ENCODE results near the gene CYP19A1.
"Not testable (repeated sequence)": the region's sequence is repeated elsewhere in the genome, so short reads cannot be mapped to it uniquely, and the experiment has no call there.

CYP19A1 gene

GRCh38 chr15:51201581-51201980 lies 136.8 kb downstream of the CYP19A1 start:
- DNase-seq, result no peak

DNA sequence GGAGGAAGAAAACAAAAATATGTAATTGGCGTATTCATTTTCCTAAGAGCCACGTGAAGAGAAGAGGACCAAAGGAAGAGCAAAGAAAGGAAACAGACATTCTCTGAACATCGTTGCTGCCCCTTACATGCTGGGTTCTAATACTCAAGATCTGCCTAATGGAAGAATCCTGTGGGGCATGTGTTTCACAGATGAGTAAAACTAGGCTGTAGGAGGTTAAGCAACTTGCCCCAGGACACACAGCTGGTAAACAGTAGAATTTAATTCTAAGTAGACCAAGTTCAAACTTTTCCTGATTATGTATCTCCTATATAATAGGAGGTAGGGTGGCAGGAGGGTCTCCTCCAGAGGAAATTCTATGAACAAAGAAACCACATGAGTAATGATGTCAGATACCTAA lies 137.6 kb downstream of the CYP19A1 start:
- no peak for DNase-seq

- DNase-seq, result no peak
Observed at GRCh38 chr15:51199541-51199940, 138.9 kb downstream of the CYP19A1 start.

- no peak for DNase-seq
Observed at GRCh38 chr15:51198701-51199232, 139.6 kb downstream of the CYP19A1 start.

GRCh38 chr15:51195459-51195858 lies 142.9 kb downstream of the CYP19A1 start:
- no peak for DNase-seq

DNA sequence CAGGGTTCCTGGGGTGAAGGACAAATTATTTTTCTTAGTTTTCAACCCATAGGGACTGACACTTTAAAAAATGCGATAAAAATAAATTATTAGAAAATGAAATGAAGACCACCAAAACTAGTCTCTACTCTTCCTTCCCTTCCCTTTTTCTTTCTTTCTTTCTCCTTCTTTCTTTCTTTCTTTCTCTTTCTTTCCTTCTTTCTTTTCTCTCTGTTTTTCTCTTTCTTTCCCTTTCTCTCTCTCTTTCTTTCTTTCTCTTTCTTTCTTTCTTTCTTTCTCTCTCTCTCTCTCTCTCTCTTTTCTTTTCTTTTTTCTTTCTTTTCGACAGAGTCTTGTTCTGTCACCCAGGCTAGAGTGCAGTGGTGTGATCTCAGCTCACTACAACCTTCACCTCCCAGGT lies 144.4 kb downstream of the CYP19A1 start:
- DNase-seq, result no peak

DNA sequence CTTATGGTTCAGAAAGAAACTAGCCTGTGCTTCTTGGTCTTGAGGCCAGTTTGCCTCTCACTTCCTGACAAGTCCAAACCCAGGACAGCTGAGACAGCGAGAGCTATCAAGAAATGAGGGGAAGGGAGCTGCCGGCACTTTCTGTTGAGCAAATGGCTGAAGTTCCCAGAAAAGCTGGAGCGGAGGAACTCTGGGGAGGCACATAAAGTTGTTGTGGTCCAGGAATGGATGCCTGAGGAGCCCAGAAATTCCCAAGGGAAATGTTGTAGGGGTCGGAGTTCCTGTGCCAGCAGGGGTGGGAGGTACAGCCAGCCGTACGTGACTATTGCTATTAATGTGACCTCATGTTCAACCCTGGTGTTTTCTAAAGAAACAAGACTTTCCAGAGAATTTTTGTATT lies 144.9 kb downstream of the CYP19A1 start:
- DNase-seq, result no peak

DNA sequence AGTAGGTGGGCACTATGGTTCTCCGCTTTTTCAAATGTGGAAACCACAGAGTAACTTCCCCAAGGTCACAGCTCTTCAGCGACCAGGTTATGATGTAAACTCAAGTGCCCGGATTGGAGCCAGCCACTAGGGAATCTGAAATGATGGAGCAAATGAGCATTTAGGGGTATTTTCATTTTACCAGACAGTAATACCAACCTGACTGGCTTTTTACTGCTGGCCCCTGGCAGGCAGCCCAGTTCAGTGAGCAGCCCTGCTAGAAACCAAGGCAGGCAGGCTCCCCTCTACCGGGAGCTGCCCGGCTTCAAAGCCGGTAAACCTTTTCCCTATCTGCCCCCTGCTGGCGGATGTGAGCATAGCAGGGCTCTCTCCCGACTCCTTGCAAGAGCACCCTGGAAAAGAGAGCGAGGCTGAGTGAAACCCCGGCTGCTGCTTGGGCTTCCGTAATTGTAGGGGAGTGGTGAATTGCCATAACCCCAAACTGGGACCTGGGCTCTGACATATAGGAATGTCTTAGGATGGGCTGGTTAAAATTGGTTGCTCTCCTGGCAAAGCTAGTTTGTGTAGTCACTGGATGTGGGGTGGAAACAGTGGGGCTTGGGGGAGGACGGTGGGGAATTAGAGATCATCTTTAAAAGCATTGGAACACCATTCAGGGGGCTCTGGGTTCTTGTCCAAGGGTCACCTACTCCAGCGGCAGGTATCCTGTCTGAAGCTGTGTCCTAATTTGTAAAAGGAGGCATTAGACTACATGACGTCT lies 145.7 kb downstream of the CYP19A1 start:
- peak; percentile 83 for DNase-seq

DNA sequence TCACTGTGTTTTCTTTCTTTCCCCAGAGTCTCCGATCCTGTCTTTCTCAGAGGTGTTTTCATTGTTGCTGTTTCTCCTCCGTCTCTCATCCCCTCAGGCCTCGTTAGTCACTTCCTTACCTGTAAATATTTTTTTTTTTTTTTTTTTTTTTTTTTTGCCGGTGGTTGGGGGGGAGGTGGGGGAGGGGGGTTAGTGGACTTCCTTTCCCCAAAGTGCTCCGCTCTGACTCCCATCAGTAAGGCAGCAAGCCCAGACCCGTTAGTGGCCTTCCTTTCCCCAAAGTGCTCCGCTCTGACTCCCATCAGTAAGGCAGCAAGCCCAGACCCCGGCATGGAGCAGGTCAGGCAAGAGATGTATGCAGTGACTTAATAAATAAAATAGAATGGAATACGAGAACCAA lies 146.6 kb downstream of the CYP19A1 start:
- no peak for DNase-seq

GRCh38 chr15:51191072-51191670 lies 147.2 kb downstream of the CYP19A1 start:
- no peak for DNase-seq

DNA sequence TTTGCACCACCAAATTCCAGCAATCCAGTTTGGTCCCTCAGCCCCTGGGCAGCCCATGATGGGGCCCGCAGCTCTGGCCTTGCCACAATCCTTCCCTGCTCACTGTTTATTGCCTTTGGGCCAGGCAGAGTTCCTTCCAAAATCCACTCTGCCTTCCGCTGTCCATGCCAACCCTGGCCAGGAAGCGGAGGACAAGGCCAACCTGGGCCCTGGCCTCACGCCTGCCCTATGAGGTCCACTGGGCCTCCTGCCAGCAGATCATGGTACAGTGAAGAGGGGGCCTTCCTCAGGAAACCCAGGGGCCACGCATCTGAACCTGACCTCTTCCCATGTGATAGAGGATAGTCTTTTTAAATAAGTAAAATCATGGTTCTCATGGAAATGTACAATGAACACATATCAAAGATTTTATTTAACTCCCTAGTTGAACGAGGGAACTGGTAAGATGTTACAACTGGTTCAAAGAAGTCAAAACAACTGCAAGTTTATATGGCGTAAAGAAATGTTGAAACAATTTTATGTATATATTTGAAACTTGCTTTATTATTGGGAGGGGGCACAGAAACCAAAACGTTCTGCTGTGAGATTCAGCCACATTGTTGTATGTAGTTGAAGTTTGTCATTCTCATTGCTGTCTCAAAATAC lies 147.8 kb downstream of the CYP19A1 start:
- DNase-seq, result no peak

- DNase-seq, result no peak
Observed at GRCh38 chr15:51189669-51190385, 148.6 kb downstream of the CYP19A1 start.

- DNase-seq, result not testable (repeated sequence)
Observed at GRCh38 chr15:51188791-51189190, 149.6 kb downstream of the CYP19A1 start.

GRCh38 chr15:51186891-51187290 lies 151.5 kb downstream of the CYP19A1 start:
- DNase-seq, result no peak

DNA sequence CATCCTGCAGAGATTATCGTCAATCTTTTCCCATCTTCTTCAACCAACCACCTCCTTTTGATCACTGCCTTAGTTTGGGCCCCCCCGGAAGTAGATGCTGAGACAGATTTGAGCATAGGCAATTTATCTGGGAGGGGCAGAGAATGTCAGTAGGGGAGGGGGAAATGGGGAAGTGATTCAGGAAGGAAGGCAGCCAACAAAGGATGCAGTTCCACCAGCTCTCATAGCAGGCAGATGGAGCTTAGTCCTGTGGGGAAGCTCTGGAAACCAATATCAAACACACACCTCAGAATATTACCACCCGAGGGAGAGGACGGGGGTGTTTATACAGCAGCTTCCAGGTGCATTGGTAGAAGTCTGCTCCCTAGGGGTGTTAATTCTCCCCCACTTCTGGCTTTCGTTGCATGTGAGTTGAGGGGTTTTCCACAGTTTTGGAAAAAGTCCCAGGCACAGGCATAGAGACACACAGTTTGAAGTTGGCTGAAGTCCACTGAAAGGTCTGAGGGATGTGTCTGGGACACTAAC lies 152.2 kb downstream of the CYP19A1 start:
- no peak for DNase-seq

DNA sequence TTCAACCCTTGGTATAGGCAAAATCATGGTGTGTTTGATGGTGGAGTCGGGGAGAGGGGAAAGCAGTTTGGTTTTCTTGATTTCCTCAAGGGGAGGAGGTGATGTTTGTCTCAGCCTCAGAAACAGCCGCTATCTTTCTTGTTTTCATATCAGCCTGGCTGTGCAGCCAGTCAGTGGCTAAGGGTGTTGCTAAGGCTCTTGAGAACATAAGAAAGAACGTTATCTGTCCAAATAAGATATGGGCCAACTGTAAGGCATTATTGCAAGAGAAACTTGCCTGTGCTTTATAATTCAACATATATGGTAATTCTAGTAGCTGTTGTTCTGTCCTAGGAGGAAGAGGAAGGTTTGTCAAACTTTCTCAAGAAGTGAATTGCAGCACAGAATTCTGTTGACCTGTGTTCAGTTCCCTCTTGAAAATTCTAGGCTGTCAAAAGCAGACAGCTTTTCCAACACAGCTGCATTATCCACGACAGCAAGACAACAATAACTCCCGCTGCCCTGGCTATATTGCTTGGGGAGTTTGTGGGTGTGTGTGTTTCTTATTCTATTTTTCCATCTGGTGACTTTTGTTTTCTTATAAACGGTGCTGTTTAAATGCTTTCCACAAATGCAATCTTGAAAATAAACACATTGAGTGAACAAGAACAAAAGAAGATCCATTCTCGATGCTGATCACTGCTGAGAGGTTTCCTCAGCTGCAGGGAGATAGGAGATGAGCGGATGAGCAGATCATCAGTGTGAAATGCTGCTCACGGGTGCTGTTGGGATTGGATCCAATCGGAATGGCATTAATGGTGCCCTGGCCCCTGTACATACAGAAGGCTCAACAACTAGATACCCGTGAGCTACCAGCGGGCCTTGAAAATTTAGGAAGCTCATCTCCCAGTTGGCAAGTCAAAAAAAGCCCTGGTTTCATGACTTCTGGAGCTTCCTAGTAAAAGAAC lies 152.9 kb downstream of the CYP19A1 start:
- DNase-seq, result no peak

GRCh38 chr15:51184627-51185026 lies 153.8 kb downstream of the CYP19A1 start:
- no peak for DNase-seq

GRCh38 chr15:51183076-51183475 lies 155.3 kb downstream of the CYP19A1 start:
- DNase-seq, result no peak

DNA sequence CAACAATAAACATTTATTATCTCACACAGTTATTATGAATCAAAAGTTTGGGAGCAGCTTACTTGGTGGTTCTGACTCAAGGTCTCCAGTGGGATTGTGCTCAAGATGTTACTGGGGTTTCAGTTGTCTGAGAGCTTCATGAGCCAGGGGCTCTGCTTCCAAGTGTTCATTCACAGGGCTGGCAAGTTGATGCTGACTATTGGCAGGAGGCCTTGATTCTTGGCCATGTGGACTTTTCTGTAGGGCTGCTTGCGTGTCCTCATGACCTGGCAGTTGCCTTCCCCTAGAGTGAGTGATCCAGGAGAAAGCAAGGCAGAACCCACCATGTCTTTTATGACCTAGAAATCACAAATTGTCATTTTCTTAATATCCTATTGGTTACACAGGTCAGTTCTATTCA lies 156.5 kb downstream of the CYP19A1 start:
- no peak for DNase-seq

- no peak for DNase-seq
Observed at GRCh38 chr15:51181221-51181620, 157.2 kb downstream of the CYP19A1 start.

DNA sequence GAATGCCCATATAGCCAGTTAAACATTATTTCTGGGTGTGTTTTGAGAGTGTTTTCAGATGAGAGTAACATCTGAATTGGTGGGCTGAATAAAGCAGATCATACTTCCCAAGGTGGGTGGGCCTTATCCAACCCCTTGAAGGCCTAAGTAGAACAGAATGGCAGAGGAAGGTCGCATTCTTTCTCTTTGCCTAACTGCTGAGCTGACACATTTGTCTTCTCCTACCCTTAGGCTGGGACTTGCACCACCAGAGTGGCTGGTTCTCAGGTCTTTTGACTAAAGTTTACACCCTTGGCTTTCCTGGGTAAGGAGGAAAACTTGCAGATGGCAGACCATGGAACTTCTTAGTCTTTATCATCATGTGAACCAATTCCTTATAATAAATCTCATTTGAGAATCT lies 157.9 kb downstream of the CYP19A1 start:
- DNase-seq, result no peak

GRCh38 chr15:51180011-51180410 lies 158.4 kb downstream of the CYP19A1 start:
- DNase-seq, result no peak
